Large intestine (tissue), 3 donors: ENCODE data around the gene SAXO1. TPM values are rescaled to one million over a fixed set of nuclear protein-coding genes. Genes with fewer than 3 reads are reported as not detected.
"Not testable (repeated sequence)": the region's sequence is repeated elsewhere in the genome, so short reads cannot be mapped to it uniquely, and the experiment has no call there.

Source experiments
- DNase-seq, 2 donors: peaks; one replicate each; pipeline versions ENCODE4 v3.0.0 to v3.0.0-alpha.2; 2013
- H3K27ac ChIP-seq: one replicate; pipeline ENCODE4 v1.5.1; 2013; ENCODE audit warnings: low read length
- H3K27me3 ChIP-seq: 2 replicates; pipeline ENCODE4 v1.6.1; 2013; ENCODE audit warnings: low read length; ENCODE audit not compliant: control insufficient read depth, insufficient read depth
- H3K36me3 ChIP-seq: 2 replicates; pipeline ENCODE4 v1.6.1; 2013; ENCODE audit warnings: low read length; ENCODE audit not compliant: control insufficient read depth, insufficient read depth
- H3K4me1 ChIP-seq: one replicate; pipeline ENCODE4 v1.6.1; 2013; ENCODE audit warnings: low read length; ENCODE audit not compliant: control insufficient read depth, insufficient read depth
- H3K4me3 ChIP-seq: one replicate; pipeline ENCODE4 v1.5.1; 2013; ENCODE audit warnings: low read length
- H3K9me3 ChIP-seq: one replicate; pipeline ENCODE4 v1.6.1; 2013; ENCODE audit warnings: mild to moderate bottlenecking, low read depth, low read length, moderate library complexity; ENCODE audit not compliant: control insufficient read depth
- WGBS: methylation state at CpG from one replicate; pipeline ENCODE4 v1.1.5; 2013; ENCODE audit warnings: low lambda C conversion rate; ENCODE audit not compliant: insufficient coverage; 5-methylcytosine and 5-hydroxymethylcytosine counted together
- polyA plus RNA-seq: library from polyadenylated mRNA; unstranded; fragments of 120-200 nt; gene quantifications from one replicate; pipeline ENCODE4 v1.2.1, GENCODE V29; 2013

Gene SAXO1
- polyA plus RNA-seq, 1 donor, result 0.06 TPM

DNA sequence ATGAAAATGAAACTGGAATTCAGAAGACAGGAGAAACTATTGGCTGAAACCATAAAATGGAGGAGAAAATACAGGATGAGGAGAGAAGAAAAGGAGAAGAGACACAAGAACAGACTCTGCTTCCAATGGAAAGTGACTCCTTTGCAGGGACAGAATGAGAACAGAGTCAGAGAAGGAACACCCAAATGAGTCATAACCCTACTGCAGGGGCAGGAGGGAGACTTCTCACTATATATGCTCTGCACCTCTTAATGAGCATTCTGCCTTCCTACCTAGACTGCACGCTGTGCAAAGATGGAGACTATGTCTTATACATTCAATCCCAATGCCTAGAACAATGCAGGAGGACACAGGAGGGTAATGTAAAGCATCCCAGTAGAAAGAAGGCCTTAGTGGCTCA lies 2.1 kb downstream of the SAXO1 start:
- no peaks in the 10 kb centered on the region for H3K9me3 ChIP-seq
- H3K27me3 ChIP-seq, result peaks cover 2% of the 10 kb centered on the region
- H3K36me3 ChIP-seq, result no peaks in the 10 kb centered on the region
- no peak for DNase-seq
- peaks cover 9% of the 10 kb centered on the region for H3K4me1 ChIP-seq
- H3K27ac ChIP-seq, result no peak overlapping the region
- no peak overlapping the region for H3K4me3 ChIP-seq
- no CpG with 5 or more reads among the region's 1 CpG for WGBS

DNA sequence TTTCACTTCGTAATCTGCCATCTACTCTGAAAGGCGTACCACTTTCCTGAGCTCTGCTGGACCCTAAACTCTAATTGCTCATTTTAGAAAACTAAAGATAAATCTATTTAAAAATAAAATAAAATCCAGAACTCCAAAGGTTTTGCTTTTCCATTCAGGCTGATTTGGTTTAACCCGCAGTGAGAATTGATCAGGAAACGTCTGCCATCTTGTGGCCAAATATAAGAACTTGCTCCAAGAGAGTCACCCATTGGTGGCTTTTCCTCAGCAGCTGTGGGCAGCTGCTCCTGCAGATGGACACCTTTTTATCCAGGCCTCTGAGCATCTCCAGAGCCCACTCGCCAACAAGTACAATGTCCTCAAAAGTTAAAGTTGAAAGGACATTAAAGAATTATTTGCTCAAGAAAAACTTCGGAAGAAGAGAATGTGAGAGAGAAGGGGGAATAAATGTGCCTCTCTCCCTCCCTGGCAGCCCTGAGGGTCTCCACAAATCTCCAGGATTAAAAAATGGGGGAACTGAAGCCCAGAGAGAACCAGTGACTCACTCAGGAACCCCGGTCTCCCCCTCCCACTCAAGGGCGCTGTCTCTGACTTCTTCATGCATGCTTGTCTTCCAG lies 4.1 kb downstream of the SAXO1 start:
- Histone ChIP-seq H3K27me3 (peaks cover 2% of the 10 kb centered on the region), H3K27ac (no peak overlapping the region), H3K4me1 (peaks cover 9% of the 10 kb centered on the region), H3K9me3 (no peaks in the 10 kb centered on the region), H3K36me3 (no peaks in the 10 kb centered on the region), H3K4me3 (no peak overlapping the region)
- peak; percentile 37 to 42 for DNase-seq
- 30% methylated on average over 2 of the region's 8 CpGs for WGBS

DNA sequence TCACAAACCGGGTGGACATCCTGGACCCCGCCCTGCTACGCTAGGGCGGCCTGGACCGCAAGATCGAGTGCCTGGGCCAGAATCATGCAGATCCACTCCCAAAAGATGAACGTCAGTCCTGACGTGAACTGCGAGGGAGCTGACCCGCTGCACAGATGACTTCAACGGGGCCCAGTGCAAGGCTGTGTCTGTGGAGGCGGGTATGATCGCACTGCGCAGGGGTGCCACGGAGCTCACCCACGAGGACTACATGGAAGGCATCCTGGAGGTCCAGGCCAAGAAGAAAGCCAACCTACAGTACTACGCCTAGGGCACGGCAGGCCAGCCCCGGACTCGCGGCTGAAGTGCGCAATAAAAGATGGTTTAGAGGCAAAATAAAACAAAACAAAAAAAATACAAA lies 5.2 kb downstream of the SAXO1 start:
- WGBS, result no CpG with 5 or more reads among the region's 22 CpGs
- H3K4me1 ChIP-seq, result peaks cover 8% of the 10 kb centered on the region
- no peak overlapping the region for H3K27ac ChIP-seq
- no peaks in the 10 kb centered on the region for H3K36me3 ChIP-seq
- no peak for DNase-seq
- peaks cover 6% of the 10 kb centered on the region for H3K27me3 ChIP-seq
- H3K9me3 ChIP-seq, result no peaks in the 10 kb centered on the region
- H3K4me3 ChIP-seq, result no peak overlapping the region

DNA sequence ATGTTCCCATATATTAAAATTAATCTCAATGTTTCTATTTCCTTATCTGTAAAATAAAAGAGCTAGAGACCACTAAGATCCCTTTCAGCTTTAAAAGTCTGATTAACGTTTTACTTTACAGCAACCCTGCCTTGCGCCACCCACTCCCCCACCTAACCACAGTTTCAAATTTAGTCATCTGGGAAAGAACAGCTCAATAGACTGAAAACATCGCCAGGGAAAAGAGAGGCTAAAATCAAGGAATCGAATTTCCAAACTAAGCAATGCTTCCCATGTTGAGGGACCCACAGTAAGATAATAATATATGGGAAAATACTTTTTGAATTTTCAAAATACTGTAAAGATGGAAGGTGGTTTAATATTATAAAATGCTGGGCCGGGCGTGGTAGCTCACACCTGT lies 6.6 kb downstream of the SAXO1 start:
- no peaks in the 10 kb centered on the region for H3K9me3 ChIP-seq
- no peak overlapping the region for H3K4me3 ChIP-seq
- peaks cover 6% of the 10 kb centered on the region for H3K27me3 ChIP-seq
- H3K36me3 ChIP-seq, result no peaks in the 10 kb centered on the region
- DNase-seq, result no peak
- no peaks in the 10 kb centered on the region for H3K4me1 ChIP-seq
- no peak overlapping the region for H3K27ac ChIP-seq
- 98% methylated on average over 5 of the region's 6 CpGs for WGBS

DNA sequence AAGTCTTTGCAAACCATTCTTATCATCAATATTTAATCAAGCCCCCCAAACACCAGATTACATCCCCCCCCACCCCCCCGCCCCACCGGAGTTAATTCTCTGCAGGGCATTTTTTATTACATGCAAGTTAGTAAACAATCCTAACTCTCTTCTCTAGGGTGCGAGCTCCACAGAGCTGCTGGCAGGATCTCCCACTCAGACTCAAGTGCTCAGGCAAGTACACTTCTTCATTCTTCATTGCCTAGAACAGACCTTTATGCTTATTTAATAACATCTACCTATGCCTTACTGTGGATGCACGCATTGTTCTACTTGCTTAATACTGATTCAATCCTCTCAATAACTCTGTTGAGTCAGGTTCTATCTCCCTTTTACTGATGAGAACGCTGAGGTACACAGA lies 9.9 kb downstream of the SAXO1 start:
- WGBS, result 83% methylated on average over 1 of the region's 5 CpGs
- no peak for DNase-seq
- Histone ChIP-seq H3K27me3 (peaks cover 8% of the 10 kb centered on the region), H3K36me3 (no peaks in the 10 kb centered on the region), H3K9me3 (no peaks in the 10 kb centered on the region), H3K27ac (no peak overlapping the region), H3K4me1 (no peaks in the 10 kb centered on the region), H3K4me3 (no peak overlapping the region)

DNA sequence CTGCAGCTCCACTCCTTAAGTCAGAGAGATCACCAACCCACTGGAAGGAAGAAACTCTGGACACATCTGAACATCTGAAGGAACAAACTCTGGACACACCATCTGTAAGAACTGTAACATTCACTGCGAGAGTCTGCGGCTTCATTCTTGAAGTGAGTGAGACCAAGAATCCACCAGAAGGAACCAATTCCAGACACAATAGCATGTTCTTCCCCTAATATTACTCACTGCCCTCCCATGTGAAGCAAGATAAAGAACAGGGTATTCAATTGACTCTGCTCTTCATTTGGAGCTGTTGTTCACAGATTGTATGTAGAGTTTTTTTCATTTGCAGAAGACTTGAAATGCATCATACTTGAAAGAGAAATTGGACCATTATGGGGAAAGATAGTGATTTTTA lies 10.8 kb downstream of the SAXO1 start:
- Histone ChIP-seq H3K4me1 (no peaks in the 10 kb centered on the region), H3K4me3 (no peak overlapping the region), H3K27me3 (peaks cover 8% of the 10 kb centered on the region), H3K9me3 (no peaks in the 10 kb centered on the region), H3K36me3 (no peaks in the 10 kb centered on the region), H3K27ac (no peak overlapping the region)
- DNase-seq, result no peak
- no CpG with 5 or more reads among the region's 2 CpGs for WGBS

DNA sequence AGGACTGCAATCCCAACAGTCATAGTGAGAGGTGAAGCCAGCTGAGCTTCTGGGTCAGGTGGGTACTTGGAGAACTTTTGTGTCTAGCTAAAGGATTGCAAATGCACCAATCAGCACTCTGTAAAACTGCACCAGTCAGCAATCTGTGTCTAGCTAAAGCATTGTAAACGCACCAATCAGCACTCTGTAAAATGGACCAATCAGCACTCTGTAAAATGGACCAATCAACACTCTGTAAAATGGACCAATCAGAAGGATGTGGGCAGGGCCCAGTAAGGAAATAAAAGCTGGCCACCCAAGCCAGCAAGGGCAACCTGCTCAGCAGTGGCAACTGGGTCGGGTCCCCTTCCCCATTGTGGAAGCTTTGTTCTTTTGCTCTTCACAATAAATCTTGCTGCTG lies 11.4 kb downstream of the SAXO1 start:
- WGBS, result no CpG with 5 or more reads among the region's 2 CpGs
- H3K27me3 ChIP-seq, H3K4me3 ChIP-seq, H3K36me3 ChIP-seq, H3K27ac ChIP-seq, DNase-seq, H3K4me1 ChIP-seq, H3K9me3 ChIP-seq: not testable (repeated sequence)

DNA sequence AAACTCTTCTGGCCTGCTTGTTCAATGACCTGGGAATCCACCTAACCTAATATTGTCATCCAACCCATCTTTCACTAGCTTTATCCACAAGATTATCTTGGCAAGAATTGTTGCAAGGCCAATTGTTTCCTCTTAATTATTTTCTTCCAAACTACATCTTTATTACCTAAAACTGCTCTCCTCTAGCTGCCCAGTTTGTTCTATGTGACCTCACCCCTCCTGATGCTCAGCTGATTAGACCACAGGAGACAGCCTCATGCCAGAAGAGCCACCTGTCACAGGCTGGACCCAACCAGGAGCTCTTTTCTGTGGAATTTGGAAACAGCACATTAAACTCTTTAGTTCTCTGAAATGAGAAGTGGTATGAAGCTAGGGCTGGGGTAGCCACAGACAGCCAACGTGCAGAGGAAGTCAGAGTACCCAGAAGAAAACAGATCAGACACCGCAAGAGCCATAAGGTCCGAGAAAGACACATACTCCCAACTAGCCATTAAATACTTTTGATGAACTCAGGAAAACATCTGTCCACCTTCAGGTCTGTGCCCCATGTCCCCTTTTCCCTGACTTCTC lies 12.0 kb downstream of the SAXO1 start:
- Histone ChIP-seq H3K27me3 (peaks cover 8% of the 10 kb centered on the region), H3K4me3 (no peak overlapping the region), H3K36me3 (no peaks in the 10 kb centered on the region), H3K27ac (no peak overlapping the region), H3K4me1 (no peaks in the 10 kb centered on the region), H3K9me3 (no peaks in the 10 kb centered on the region)
- no CpG with 5 or more reads among the region's 3 CpGs for WGBS
- DNase-seq, result no peak

DNA sequence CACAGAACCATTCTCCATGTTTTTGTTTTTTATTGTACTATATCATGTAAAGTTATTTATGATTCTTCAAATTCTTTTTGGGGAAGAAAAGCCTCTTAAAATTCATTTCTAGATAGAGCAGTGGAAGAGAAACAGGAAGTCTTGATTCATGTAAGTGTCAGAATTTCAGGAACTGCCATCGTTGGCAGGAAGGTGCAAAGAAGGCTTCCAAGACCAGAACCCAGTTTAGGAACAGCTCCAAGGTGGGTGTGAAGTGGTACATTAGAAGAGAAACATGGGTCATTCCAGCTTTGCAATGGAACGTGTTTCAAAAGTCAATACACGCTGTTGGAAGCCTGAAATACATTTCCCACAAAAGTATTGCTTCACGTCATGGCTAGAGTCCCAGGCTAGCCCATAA lies 14.8 kb downstream of the SAXO1 start:
- DNase-seq, result no peak
- H3K9me3 ChIP-seq, result no peaks in the 10 kb centered on the region
- no peaks in the 10 kb centered on the region for H3K36me3 ChIP-seq
- peaks cover 6% of the 10 kb centered on the region for H3K27me3 ChIP-seq
- H3K27ac ChIP-seq, result no peak overlapping the region
- no CpG with 5 or more reads among the region's 4 CpGs for WGBS
- H3K4me1 ChIP-seq, result no peaks in the 10 kb centered on the region
- H3K4me3 ChIP-seq, result no peak overlapping the region

DNA sequence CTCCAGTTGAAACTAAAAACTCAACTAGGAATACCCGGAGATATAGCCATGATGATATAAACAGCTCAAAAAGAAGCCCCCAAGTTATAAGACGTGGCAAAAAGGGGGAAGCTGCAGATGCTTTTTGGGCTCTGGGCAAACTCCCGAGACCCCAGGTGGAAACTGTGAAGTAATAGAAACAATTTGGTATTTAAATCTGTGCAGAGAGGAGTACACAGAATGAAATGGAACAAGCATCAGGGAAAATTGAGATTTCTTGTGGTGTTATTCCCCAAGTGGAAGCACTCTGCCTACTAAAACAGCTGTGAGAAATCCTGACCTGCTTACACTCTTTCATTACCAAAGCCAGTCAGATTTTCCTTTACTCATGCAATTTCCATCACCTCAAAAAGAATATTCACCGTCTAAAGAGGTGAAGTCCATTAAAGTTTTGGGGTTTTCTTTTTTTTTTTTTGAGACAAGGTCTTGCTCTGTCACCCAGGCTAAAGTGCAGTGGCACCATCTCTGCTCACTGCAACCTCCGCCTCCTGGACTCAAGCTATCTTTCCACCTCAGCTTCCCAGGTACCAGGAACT lies 23.5 kb downstream of the SAXO1 start:
- no CpG with 5 or more reads among the region's 5 CpGs for WGBS
- no peak for DNase-seq
- Histone ChIP-seq H3K4me1 (no peaks in the 10 kb centered on the region), H3K36me3 (no peaks in the 10 kb centered on the region), H3K27me3 (no peaks in the 10 kb centered on the region), H3K9me3 (no peaks in the 10 kb centered on the region), H3K4me3 (no peak overlapping the region), H3K27ac (no peak overlapping the region)

DNA sequence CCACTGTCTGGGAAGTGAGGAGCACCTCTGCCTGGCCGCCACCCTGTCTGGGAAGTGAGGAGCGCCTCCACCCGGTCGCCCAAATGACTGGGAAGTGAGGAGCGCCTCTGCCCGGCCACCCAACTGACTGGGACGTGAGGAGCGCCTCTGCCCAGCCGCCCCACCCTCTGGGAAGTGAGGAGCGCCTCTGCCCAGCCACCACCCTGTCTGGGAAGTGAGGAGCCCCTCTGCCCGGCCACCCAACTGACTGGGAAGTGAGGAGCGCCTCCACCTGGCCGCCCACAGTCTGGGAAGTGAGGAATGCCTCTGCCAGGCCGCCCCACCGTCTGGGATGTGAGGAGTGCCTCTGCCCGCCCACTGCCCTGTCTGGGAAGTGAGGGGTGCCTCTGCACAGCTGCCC lies 32.9 kb downstream of the SAXO1 start:
- Histone ChIP-seq H3K27ac (no peak overlapping the region), H3K36me3 (no peaks in the 10 kb centered on the region), H3K4me1 (no peaks in the 10 kb centered on the region), H3K4me3 (no peak overlapping the region), H3K27me3 (no peaks in the 10 kb centered on the region), H3K9me3 (peaks cover 13% of the 10 kb centered on the region)
- WGBS, result no CpG with 5 or more reads among the region's 16 CpGs
- no peak for DNase-seq
